Inferior parietal cortex (tissue), 1 donor: ENCODE data around the gene MPG.

Source experiments
- DNase-seq: peaks from one replicate; pipeline ENCODE4 v3.0.0-alpha.2; 2016; ENCODE audit errors: extremely low spot score

The MPG gene

GRCh38 chr16:83781-84615, 6.0 kb downstream of the MPG start:
- DNase-seq, result no peak

- no peak for DNase-seq
Measured at GRCh38 chr16:84718-85406, 6.8 kb downstream of the MPG start.

- no peak for DNase-seq
Measured at GRCh38 chr16:85407-85782, 7.4 kb downstream of the MPG start.

GRCh38 chr16:85865-86264, 7.8 kb downstream of the MPG start:
- no peak for DNase-seq

GRCh38 chr16:86483-86952, 8.5 kb downstream of the MPG start:
- no peak for DNase-seq

- DNase-seq, result no peak
Measured at GRCh38 chr16:88613-89012, 10.6 kb downstream of the MPG start.

GRCh38 chr16:89391-90302, 11.6 kb downstream of the MPG start:
- DNase-seq, result no peak

GRCh38 chr16:91484-91883, 13.5 kb downstream of the MPG start:
- peak; percentile 74 for DNase-seq

GRCh38 chr16:92431-93339, 14.7 kb downstream of the MPG start:
- no peak for DNase-seq

- DNase-seq, result no peak
Measured at GRCh38 chr16:94918-95265, 16.9 kb downstream of the MPG start.

GRCh38 chr16:96935-97381, 18.9 kb downstream of the MPG start:
- DNase-seq, result peak; percentile 83

GRCh38 chr16:97822-98221, 19.8 kb downstream of the MPG start:
- no peak for DNase-seq

- DNase-seq, result no peak
Measured at GRCh38 chr16:100989-101388, 23.0 kb downstream of the MPG start.

- no peak for DNase-seq
Measured at GRCh38 chr16:101586-101985, 23.6 kb downstream of the MPG start.

GRCh38 chr16:102060-102855, 24.2 kb downstream of the MPG start:
- DNase-seq, result no peak

- DNase-seq, result no peak
Measured at GRCh38 chr16:104355-104754, 26.3 kb downstream of the MPG start.

- no peak for DNase-seq
Measured at GRCh38 chr16:104928-105327, 26.9 kb downstream of the MPG start.

GRCh38 chr16:105521-105920, 27.5 kb downstream of the MPG start:
- DNase-seq, result no peak

- DNase-seq, result peak; percentile 87
Measured at GRCh38 chr16:106623-107324, 28.7 kb downstream of the MPG start.
